Measurements from ENCODE around the gene IGLON5.

IGLON5 gene

GRCh38 chr19:51339313-51339686 is 27.9 kb downstream of the IGLON5 start:
- DNase-seq (ENCODE audit: low read depth) = no peak
- 0 out of 2 replicates have a peak, but pooled peaks have one; percentile 24 for TF ChIP-seq CTCF (conservative IDR thresholded peaks at IDR 0.05; ENCODE audit: low read length)
- H3K4me3 ChIP-seq (ENCODE audit: low read length) = peak overlapping the region; percentile 68

DNA sequence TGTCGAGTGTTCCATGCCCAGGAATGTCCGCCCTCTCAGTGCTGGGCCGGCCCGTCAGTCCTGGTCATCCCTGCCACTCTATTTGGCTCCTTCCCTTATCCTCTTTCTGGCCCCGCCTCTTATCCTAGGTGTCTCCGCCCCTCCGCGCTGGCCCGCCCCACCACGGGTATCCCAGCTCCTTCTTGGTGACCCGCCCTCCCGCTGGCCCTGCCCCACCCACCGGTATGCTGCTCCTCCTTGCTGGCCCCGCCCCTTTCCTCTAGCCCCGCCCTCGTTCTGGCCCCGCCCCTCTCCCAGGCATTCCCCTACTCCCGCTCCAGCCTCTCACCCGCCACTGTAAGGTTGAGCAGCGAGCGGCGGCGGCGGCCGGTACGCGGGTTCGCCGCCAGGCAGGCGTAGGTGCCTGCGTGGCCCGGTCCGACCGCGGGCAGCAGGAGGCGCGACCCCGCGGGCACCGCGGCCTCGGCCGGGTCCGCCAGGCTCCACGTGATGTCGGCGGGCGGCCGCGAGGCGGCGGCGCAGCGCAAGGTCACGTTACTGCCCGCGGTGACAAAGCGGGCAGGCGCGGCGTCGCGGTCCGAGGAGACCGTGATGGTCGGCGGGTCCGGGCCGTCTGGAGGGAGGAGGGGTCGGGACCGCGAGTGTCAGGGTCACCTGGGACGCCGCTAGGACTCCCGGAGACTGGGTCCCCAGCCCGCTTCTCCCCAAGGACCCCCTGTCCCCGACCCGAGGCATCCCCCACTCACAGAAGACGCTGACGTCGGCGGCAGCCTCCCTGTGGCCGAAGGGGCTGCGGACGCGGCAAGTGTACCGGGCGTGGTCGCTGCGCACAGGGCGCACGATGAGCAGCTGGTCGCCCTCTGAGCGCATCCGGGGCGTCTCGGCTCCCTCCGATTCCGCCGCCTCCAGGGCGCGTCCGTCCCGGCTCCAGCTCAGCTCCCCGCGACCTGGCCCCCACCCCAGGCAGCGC is 28.5 kb downstream of the IGLON5 start:
- DNase-seq (ENCODE audit: low read depth) = peak; percentile 97
- H3K4me3 ChIP-seq (ENCODE audit: low read length) = peak overlapping the region; percentile 68
- no peak for TF ChIP-seq CTCF (conservative IDR thresholded peaks at IDR 0.05; ENCODE audit: low read length)

DNA sequence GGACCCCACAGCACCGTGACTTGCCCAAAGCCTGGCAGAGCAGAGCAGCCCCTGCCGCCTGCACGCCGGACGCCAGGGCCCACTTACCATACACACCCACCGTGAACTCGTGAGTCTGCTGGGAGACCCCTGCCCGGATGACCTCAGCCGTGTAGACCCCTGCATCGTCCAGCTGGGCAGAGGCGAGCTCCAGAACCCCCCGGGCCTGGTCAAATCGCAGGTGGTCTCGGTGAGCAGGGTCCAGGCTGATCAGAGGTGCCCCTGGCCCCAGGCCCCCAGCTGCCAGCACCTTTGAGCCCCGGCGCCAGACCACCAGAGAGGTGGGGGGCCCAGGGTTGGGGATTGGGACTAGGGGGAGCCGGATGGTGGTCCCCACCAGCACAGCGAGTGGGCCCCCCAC is 29.6 kb downstream of the IGLON5 start:
- no peak for TF ChIP-seq CTCF (conservative IDR thresholded peaks at IDR 0.05; ENCODE audit: low read length)
- H3K4me3 ChIP-seq (ENCODE audit: low read length) = no peak overlapping the region
- DNase-seq (ENCODE audit: low read depth) = no peak

- no peak within 1 kb of the TSS for H3K4me3 ChIP-seq (ENCODE audit: low read length)
- no peak for TF ChIP-seq CTCF (conservative IDR thresholded peaks at IDR 0.05; ENCODE audit: low read length)
- no peak for DNase-seq (ENCODE audit: low read depth)
Measured at GRCh38 chr19:51341976-51342580, 30.6 kb downstream of the IGLON5 start, which contains the start of gene VSIG10L. TSS of gene VSIG10L (minus strand) at chr19:51342139. CDS start at chr19:51342124, 15 bp downstream.

GRCh38 chr19:51342631-51343569 is 31.5 kb downstream of the IGLON5 start:
- H3K4me3 ChIP-seq (ENCODE audit: low read length) = no peak overlapping the region
- no peak for TF ChIP-seq CTCF (conservative IDR thresholded peaks at IDR 0.05; ENCODE audit: low read length)
- DNase-seq (ENCODE audit: low read depth) = no peak

DNA sequence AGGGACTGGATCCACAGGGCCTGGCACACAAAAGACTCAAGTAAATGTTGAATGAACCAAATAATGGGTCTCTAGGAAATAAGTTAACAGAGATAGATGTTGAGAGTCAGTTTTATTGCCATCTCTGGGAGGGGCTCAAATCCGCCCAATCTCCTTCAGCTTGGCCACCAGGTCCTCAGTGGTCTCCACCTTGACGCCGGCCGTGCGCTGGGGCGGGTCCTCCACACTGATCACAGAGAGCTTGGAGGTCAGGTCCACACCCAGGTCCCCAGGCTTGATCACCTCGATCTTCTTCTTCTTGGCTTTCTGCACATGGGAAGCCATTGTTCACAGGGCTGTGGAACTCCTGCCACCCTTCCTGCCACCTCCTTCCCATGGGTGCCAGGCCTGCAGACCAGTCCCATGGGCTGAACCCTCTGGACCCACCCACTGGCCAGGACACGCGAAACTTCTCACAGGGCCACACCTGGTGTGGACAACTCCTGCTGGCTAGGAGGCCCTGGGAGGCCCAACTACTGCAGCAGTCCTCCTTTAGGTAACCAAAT is 33.7 kb downstream of the IGLON5 start:
- DNase-seq (ENCODE audit: low read depth) = no peak
- H3K4me3 ChIP-seq (ENCODE audit: low read length) = no peak overlapping the region
- TF ChIP-seq CTCF (conservative IDR thresholded peaks at IDR 0.05; ENCODE audit: low read length) = no peak
